Neuronal stem cell (in vitro differentiated cells): Measurements from ENCODE around the gene POU2F2.
A peak's percentile ranks its signal among the peaks of the same experiment; 100 is the strongest.

Experiments
- DNase-seq: peaks from one replicate; pipeline ENCODE4 v3.0.0-alpha.2; 2013; ENCODE audit warnings: low spot score
- H2AFZ ChIP-seq: one replicate; pipeline ENCODE4 v1.6.1; 2013; ENCODE audit warnings: mild to moderate bottlenecking, low read length, inconsistent platforms
- H2AK5ac ChIP-seq: 2 replicates; pipeline ENCODE4 v1.6.1; 2013; ENCODE audit warnings: low read depth, mild to moderate bottlenecking, inconsistent platforms, low read length, moderate library complexity, mixed read lengths
- H2BK120ac ChIP-seq: 2 replicates; pipeline ENCODE4 v1.6.1; 2013; ENCODE audit warnings: low read depth, mild to moderate bottlenecking, inconsistent platforms, low read length, moderate library complexity, mixed read lengths
- H2BK12ac ChIP-seq: one replicate; pipeline ENCODE4 v1.6.1; 2013; ENCODE audit warnings: low read length, inconsistent platforms
- H2BK15ac ChIP-seq: 2 replicates; pipeline ENCODE4 v1.6.1; 2013; ENCODE audit warnings: mild to moderate bottlenecking, low read length, inconsistent platforms, mixed read lengths
- H2BK5ac ChIP-seq: one replicate; pipeline ENCODE4 v1.6.1; 2013; ENCODE audit warnings: inconsistent platforms, mild to moderate bottlenecking, low read length, moderate library complexity
- H3K14ac ChIP-seq: one replicate; pipeline ENCODE4 v1.6.1; 2013; ENCODE audit warnings: low read length, inconsistent platforms
- H3K18ac ChIP-seq: 2 replicates; pipeline ENCODE4 v1.6.1; 2013; ENCODE audit warnings: low read length, inconsistent platforms
- H3K23ac ChIP-seq: 2 replicates; pipeline ENCODE4 v1.6.1; 2013; ENCODE audit warnings: low read depth, mild to moderate bottlenecking, mixed read lengths, low read length, inconsistent platforms; ENCODE audit not compliant: poor library complexity
- H3K27ac ChIP-seq: replicated peaks from 3 replicates; pipeline ENCODE4 v1.5.1; 2013; ENCODE audit warnings: low read length, inconsistent platforms
- H3K27me3 ChIP-seq, 3 experiments: 2 replicates each; pipeline ENCODE4 v1.6.1; 2013; ENCODE audit warnings: low read length in 3 of 3, mild to moderate bottlenecking in 2 of 3, inconsistent platforms in 1 of 3, low read depth in 1 of 3, mixed read lengths in 1 of 3, moderate library complexity in 1 of 3; ENCODE audit not compliant: control insufficient read depth in 3 of 3, insufficient read depth in 3 of 3
- H3K36me3 ChIP-seq, 2 donors: replicated peaks in 1 of 2; 2 replicates each; pipeline ENCODE4 v1.6.1; 2013; ENCODE audit warnings: low read length in 2 of 2; ENCODE audit not compliant: control insufficient read depth in 2 of 2, insufficient read depth in 2 of 2
- H3K4ac ChIP-seq: 2 replicates; pipeline ENCODE4 v1.6.1; 2013; ENCODE audit warnings: inconsistent platforms, mild to moderate bottlenecking, low read length, moderate library complexity
- H3K4me1 ChIP-seq, 2 donors: 1 replicate in 1 of 2; 2 replicates in 1 of 2; pipeline ENCODE4 v1.6.1; 2013; ENCODE audit warnings: low read length in 2 of 2, low read depth in 1 of 2; ENCODE audit not compliant: control insufficient read depth in 2 of 2, insufficient read depth in 1 of 2
- H3K4me2 ChIP-seq: one replicate; pipeline ENCODE4 v1.6.1; 2013; ENCODE audit warnings: mild to moderate bottlenecking, low read length, inconsistent platforms; ENCODE audit not compliant: insufficient read depth, poor library complexity, severe bottlenecking
- H3K4me3 ChIP-seq, 2 donors: 2 replicates each; pipeline ENCODE4 v1.5.1; 2013; ENCODE audit warnings: low read length in 2 of 2, mild to moderate bottlenecking in 2 of 2, inconsistent platforms in 1 of 2, moderate library complexity in 1 of 2
- H3K79me1 ChIP-seq: one replicate; pipeline ENCODE4 v1.6.1; 2013; ENCODE audit warnings: low read depth, mild to moderate bottlenecking, inconsistent platforms, low read length, moderate library complexity
- H3K9ac ChIP-seq: one replicate; pipeline ENCODE4 v1.6.1; 2013; ENCODE audit warnings: mild to moderate bottlenecking, low read depth, low read length, inconsistent platforms; ENCODE audit not compliant: poor library complexity
- H3K9me3 ChIP-seq, 2 donors: replicated peaks in 1 of 2; 2 replicates each; pipeline versions ENCODE3 to v1.6.1; 2013; ENCODE audit warnings: low read length in 2 of 2, mild to moderate bottlenecking in 2 of 2, inconsistent platforms in 1 of 2, low read depth in 1 of 2, mixed read lengths in 1 of 2, moderate library complexity in 1 of 2; ENCODE audit not compliant: control insufficient read depth in 2 of 2, insufficient read depth in 1 of 2
- H4K8ac ChIP-seq: one replicate; pipeline ENCODE4 v1.6.1; 2013; ENCODE audit warnings: low read depth, mild to moderate bottlenecking, inconsistent platforms, low read length, moderate library complexity
- H4K91ac ChIP-seq: one replicate; pipeline ENCODE4 v1.6.1; 2013; ENCODE audit warnings: low read length, low read depth, mild to moderate bottlenecking, inconsistent platforms; ENCODE audit not compliant: poor library complexity
- WGBS, 2 donors: extraction: QIAGEN DNeasy Blood & Tissue Kit; methylation state at CpG; one replicate each; pipeline ENCODE4 v1.1.7; 2013; ENCODE audit warnings: missing lambda C conversion rate in 2 of 2, mixed read lengths in 1 of 2; ENCODE audit not compliant: insufficient read length in 2 of 2, insufficient replicate concordance in 1 of 2; ENCODE audit errors: extremely low coverage in 2 of 2; 5-methylcytosine and 5-hydroxymethylcytosine counted together

Gene POU2F2

DNA sequence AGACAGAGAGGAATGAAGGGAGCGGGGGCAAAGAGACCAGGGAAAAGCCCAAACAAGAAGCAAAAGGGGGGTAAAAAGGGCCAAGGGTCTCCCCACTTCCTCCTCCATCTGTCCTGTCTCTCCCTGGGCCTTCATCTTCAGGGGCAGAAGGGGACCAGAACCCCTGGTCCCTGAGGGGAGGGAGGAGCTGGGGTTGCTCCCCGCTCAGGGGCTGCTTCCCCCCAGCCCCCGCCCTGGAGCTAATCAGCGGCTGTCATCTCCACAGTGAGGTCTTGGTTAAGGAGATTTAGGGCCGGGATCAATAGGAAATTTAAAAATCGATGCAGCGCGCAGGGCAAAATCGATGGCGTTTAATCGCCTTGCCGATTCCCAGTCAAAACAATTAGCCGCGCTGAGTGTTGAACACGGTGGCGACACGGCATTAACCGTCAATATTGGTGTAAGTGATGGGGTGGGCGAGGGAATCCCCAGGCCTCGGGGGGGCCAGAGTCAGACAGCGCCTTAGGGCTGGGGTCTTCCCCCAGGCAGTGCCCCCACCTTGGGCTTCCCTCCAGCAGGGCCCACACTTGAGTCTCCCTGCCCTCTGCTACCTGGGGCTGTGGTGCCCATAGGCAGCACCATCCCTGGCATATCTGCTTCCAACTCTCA, 29.5 kb upstream of the POU2F2 start:
- no peak for DNase-seq
- Histone ChIP-seq H3K14ac (no peak overlapping the region), H3K9ac (no peak overlapping the region), H2AK5ac (no peak overlapping the region), H2BK15ac (no peak overlapping the region), H2BK12ac (no peak overlapping the region), H3K27ac (no peak overlapping the region), H3K23ac (no peak overlapping the region), H2AFZ (no peak overlapping the region), H3K18ac (no peak overlapping the region), H3K79me1 (no peaks in the 10 kb centered on the region), H2BK5ac (no peak overlapping the region), H3K9me3 (no peaks in the 10 kb centered on the region), H4K8ac (no peak overlapping the region), H2BK120ac (no peak overlapping the region), H3K4me2 (no peak overlapping the region), H3K27me3 (peaks cover 0 to 69% (median 0%) of the 10 kb centered on the region in 3 experiments), H3K4ac (no peak overlapping the region), H3K4me3 (no peak overlapping the region), H3K4me1 (peaks cover 4 to 13% of the 10 kb centered on the region in 2 donors), H3K36me3 (no peaks in the 10 kb centered on the region), H4K91ac (no peak overlapping the region)
- WGBS, 2 donors, result no CpG with 5 or more reads among the region's 21 CpGs

DNA sequence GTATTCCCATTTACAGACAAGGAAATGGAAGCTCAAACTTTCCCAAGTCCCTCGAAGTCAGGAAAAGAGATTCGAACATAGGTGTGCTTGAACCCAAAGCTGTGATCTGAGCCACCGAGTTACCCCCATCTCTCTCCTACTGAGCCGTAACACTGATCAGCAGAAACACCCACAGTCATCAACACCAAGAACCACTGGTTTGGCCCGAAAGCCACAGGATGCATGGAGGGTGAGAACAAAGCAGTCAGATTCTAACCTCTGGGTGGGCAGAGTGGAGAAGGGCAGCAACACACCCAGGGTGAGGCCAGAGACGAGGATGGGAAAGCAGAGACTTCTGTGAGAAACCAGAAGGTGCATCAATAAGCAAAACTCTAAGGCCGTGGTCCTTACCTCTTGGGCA, 27.7 kb upstream of the POU2F2 start:
- H3K36me3 ChIP-seq, result no peaks in the 10 kb centered on the region
- H3K4me1 ChIP-seq, result peaks cover 12 to 13% of the 10 kb centered on the region in 2 donors
- no peak overlapping the region for H3K4ac ChIP-seq
- H3K23ac ChIP-seq, result no peak overlapping the region
- H3K79me1 ChIP-seq, result no peaks in the 10 kb centered on the region
- H3K18ac ChIP-seq, result no peak overlapping the region
- H2BK5ac ChIP-seq, result no peak overlapping the region
- no peak overlapping the region for H2BK12ac ChIP-seq
- H4K8ac ChIP-seq, result no peak overlapping the region
- H3K27ac ChIP-seq, result no peak overlapping the region
- no peaks in the 10 kb centered on the region for H3K9me3 ChIP-seq
- no CpG with 5 or more reads among the region's 7 CpGs for WGBS, 2 donors
- H3K9ac ChIP-seq, result no peak overlapping the region
- H4K91ac ChIP-seq, result no peak overlapping the region
- H2AK5ac ChIP-seq, result no peak overlapping the region
- no peak overlapping the region for H3K4me2 ChIP-seq
- H3K14ac ChIP-seq, result no peak overlapping the region
- DNase-seq, result no peak
- peaks cover 0 to 54% (median 0%) of the 10 kb centered on the region in 3 experiments for H3K27me3 ChIP-seq
- no peak overlapping the region for H3K4me3 ChIP-seq
- no peak overlapping the region for H2BK120ac ChIP-seq
- no peak overlapping the region for H2AFZ ChIP-seq
- H2BK15ac ChIP-seq, result no peak overlapping the region

DNA sequence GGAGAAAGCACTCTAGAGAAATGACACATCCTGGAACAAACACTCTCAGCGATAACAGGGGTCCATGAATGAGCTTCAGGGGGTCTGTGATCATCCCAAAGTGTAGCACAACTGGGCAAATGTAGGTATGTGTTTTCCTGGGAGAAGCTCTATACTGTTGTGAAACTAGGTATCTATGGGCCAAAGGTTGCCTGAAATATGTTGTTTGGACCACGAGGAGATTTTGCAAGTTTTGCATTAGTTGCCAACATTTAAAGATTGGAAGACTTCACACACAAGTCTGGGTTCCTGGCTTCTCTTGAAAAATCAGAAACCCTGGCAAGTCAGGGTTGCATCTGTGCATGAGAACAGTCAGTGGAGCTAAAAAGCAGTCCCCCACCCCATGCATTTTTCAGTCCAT, 26.7 kb upstream of the POU2F2 start:
- WGBS, 2 donors, result no CpG with 5 or more reads among the region's 2 CpGs
- Histone ChIP-seq H4K8ac (no peak overlapping the region), H3K14ac (no peak overlapping the region), H3K4me2 (no peak overlapping the region), H3K36me3 (no peaks in the 10 kb centered on the region), H3K18ac (no peak overlapping the region), H2AFZ (no peak overlapping the region), H3K9me3 (no peaks in the 10 kb centered on the region), H3K27me3 (peaks cover 0 to 54% (median 0%) of the 10 kb centered on the region in 3 experiments), H2BK5ac (no peak overlapping the region), H3K27ac (no peak overlapping the region), H2BK120ac (no peak overlapping the region), H2BK15ac (no peak overlapping the region), H3K79me1 (no peaks in the 10 kb centered on the region), H3K4me3 (no peak overlapping the region), H2AK5ac (no peak overlapping the region), H3K23ac (no peak overlapping the region), H3K9ac (no peak overlapping the region), H3K4me1 (peaks cover 17 to 23% of the 10 kb centered on the region in 2 donors), H3K4ac (no peak overlapping the region), H2BK12ac (no peak overlapping the region), H4K91ac (no peak overlapping the region)
- DNase-seq, result no peak

DNA sequence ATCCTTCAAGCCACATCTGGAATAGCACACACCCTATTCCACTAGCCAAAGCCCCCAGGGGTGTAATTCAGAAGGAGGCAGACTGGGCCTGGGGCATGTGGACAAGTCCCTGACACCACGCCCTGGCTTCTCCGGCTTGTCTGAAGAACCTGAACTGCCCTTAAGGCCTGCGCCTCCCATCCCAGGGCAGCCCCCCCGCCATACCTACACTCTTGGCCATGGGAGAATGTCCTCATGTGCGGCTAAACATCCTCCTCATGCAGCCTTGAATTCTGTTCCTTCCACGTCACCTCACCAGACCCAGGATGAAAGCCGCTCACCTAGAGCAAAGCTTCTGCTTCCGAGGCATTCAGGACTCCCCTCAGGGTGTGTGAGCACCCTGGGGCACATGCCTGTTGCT, 24.3 kb upstream of the POU2F2 start:
- H3K18ac ChIP-seq, result no peak overlapping the region
- DNase-seq, result no peak
- no peak overlapping the region for H2BK5ac ChIP-seq
- H4K8ac ChIP-seq, result no peak overlapping the region
- no peak overlapping the region for H3K23ac ChIP-seq
- H3K14ac ChIP-seq, result no peak overlapping the region
- H3K9me3 ChIP-seq, result no peaks in the 10 kb centered on the region
- H3K9ac ChIP-seq, result no peak overlapping the region
- no peak overlapping the region for H3K4me2 ChIP-seq
- no peak overlapping the region for H4K91ac ChIP-seq
- peaks cover 0 to 34% (median 0%) of the 10 kb centered on the region in 3 experiments for H3K27me3 ChIP-seq
- peak overlapping the region; percentile 0 for H2BK120ac ChIP-seq
- peaks cover 18 to 45% of the 10 kb centered on the region in 2 donors for H3K4me1 ChIP-seq
- H2AK5ac ChIP-seq, result no peak overlapping the region
- no peak overlapping the region for H2BK15ac ChIP-seq
- H3K4me3 ChIP-seq, result no peak overlapping the region
- no CpG with 5 or more reads among the region's 8 CpGs for WGBS, 2 donors
- no peaks in the 10 kb centered on the region for H3K79me1 ChIP-seq
- H3K27ac ChIP-seq, result no peak overlapping the region
- H2AFZ ChIP-seq, result no peak overlapping the region
- H3K4ac ChIP-seq, result no peak overlapping the region
- no peaks in the 10 kb centered on the region for H3K36me3 ChIP-seq
- no peak overlapping the region for H2BK12ac ChIP-seq
